Endothelial cell of umbilical vein (primary cell): ENCODE results near the gene PLD6.

Experiments
- CTCF ChIP-seq, 2 donors: IDR thresholded peaks; 1 replicate in 1 of 2; 2 replicates in 1 of 2; pipeline ENCODE4 v1.5.1; 2011; ENCODE audit warnings: low read length in 2 of 2, mild to moderate bottlenecking in 2 of 2, moderate library complexity in 2 of 2, control low read depth in 1 of 2, inconsistent platforms in 1 of 2, low read depth in 1 of 2; ENCODE audit not compliant: insufficient read depth in 1 of 2; ENCODE audit errors: extremely low read depth in 1 of 2
- MAX ChIP-seq: IDR thresholded peaks from 2 replicates; pipeline ENCODE4 v1.6.1; 2011; ENCODE audit not compliant: insufficient read depth, insufficient read length

GRCh38 chr17:17154556-17154955 lies 51.6 kb downstream of the PLD6 start:
- TF ChIP-seq CTCF (IDR thresholded peaks at IDR 0.05; ENCODE audit: extremely low read depth in 1 of 2, insufficient read depth in 1 of 2, low read depth in 1 of 2, low read length in 2 of 2), result no peak
- no peak for TF ChIP-seq MAX
